GM23338 (cell line): ENCODE data around the gene ENPP4. TPM values are rescaled to one million over a fixed set of nuclear protein-coding genes. Genes with fewer than 3 reads are reported as not detected.

Experiments
- ATAC-seq: fragments of 200-7000 bp; cut with Tn5 transposase; 3 replicates; pipeline ENCODE4 v1.9.1; 2020
- DNase-seq: peaks from one replicate; pipeline ENCODE4 v3.0.0-alpha.2; 2015; ENCODE audit warnings: low spot score
- H2AFZ ChIP-seq: fragments of 200-600 bp; sonication (generic); 2 replicates; pipeline ENCODE4 v1.8.0; 2016; ENCODE audit warnings: antibody characterized with exemption, mild to moderate bottlenecking, moderate library complexity
- H3F3A ChIP-seq: fragments of 200-600 bp; sonication (generic); replicated peaks from 2 replicates; pipeline ENCODE4 v1.8.0; 2017; ENCODE audit warnings: antibody characterized with exemption, mixed run types, low read depth
- H3K27ac ChIP-seq: fragments of 200-600 bp; sonication (generic); 2 replicates; pipeline ENCODE4 v1.6.1; 2016; ENCODE audit warnings: low read depth
- H3K27me3 ChIP-seq: fragments of 200-600 bp; sonication (generic); 2 replicates; pipeline ENCODE4 v1.8.0; 2016; ENCODE audit warnings: mild to moderate bottlenecking, mixed run types, moderate library complexity; ENCODE audit not compliant: insufficient read depth
- H3K36me3 ChIP-seq: fragments of 200-600 bp; sonication (generic); 2 replicates; pipeline ENCODE4 v1.8.0; 2016; ENCODE audit warnings: mild to moderate bottlenecking; ENCODE audit not compliant: insufficient read depth
- H3K4me1 ChIP-seq: fragments of 200-600 bp; sonication (generic); 2 replicates; pipeline ENCODE4 v1.8.0; 2016; ENCODE audit warnings: mild to moderate bottlenecking, moderate library complexity; ENCODE audit not compliant: insufficient read depth
- H3K4me2 ChIP-seq: fragments of 200-600 bp; sonication (generic); 2 replicates; pipeline ENCODE4 v1.7.1; 2017; ENCODE audit warnings: mixed run types
- H3K4me3 ChIP-seq: fragments of 200-600 bp; sonication (generic); 2 replicates; pipeline ENCODE4 v1.6.1; 2016; ENCODE audit warnings: mixed run types
- H3K79me2 ChIP-seq: fragments of 200-600 bp; sonication (generic); replicated peaks from 2 replicates; pipeline ENCODE4 v1.8.0; 2017; ENCODE audit warnings: mild to moderate bottlenecking; ENCODE audit not compliant: insufficient read depth
- H3K9me2 ChIP-seq: fragments of 200-600 bp; sonication (generic); 2 replicates; pipeline ENCODE4 v1.8.0; 2017; ENCODE audit not compliant: insufficient read depth
- H4K20me1 ChIP-seq: fragments of 200-600 bp; sonication (generic); replicated peaks from 2 replicates; pipeline ENCODE4 v1.8.0; 2017; ENCODE audit warnings: mild to moderate bottlenecking; ENCODE audit not compliant: insufficient read depth
- H3K27ac Mint-ChIP-seq: 2 replicates; pipeline ENCODE4 v1.8.0; 2020; ENCODE audit warnings: inconsistent platforms, mild to moderate bottlenecking, moderate library complexity, mixed read lengths
- H3K27me3 Mint-ChIP-seq: 3 replicates; pipeline ENCODE4 v1.8.0; 2022; ENCODE audit warnings: low read depth, mild to moderate bottlenecking, moderate library complexity, mixed read lengths, inconsistent platforms; ENCODE audit not compliant: insufficient read depth, poor library complexity
- H3K36me3 Mint-ChIP-seq: 3 replicates; pipeline ENCODE4 v1.8.0; 2021; ENCODE audit warnings: low read depth, mild to moderate bottlenecking, inconsistent platforms, moderate library complexity, mixed read lengths
- H3K4me1 Mint-ChIP-seq: 3 replicates; pipeline ENCODE4 v1.8.0; 2020; ENCODE audit warnings: mild to moderate bottlenecking, inconsistent platforms, mixed read lengths
- H3K4me3 Mint-ChIP-seq: 3 replicates; pipeline ENCODE4 v1.8.0; 2021; ENCODE audit warnings: moderate library complexity, mild to moderate bottlenecking, inconsistent platforms, mixed read lengths
- H3K9me3 Mint-ChIP-seq: 3 replicates; pipeline ENCODE4 v1.8.0; 2020; ENCODE audit warnings: moderate library complexity, mild to moderate bottlenecking, inconsistent platforms, mixed read lengths
- CREB1 ChIP-seq: fragments of 250-450 bp; sonication (Bioruptor Pico); IDR thresholded peaks from 2 replicates; pipeline ENCODE4 v1.5.0; 2020; ENCODE audit warnings: low read depth, mild to moderate bottlenecking, moderate library complexity
- CTCF ChIP-seq, 2 experiments: fragments of 200-600 bp in 1 of 2; sonication (generic) in 1 of 2; conservative IDR thresholded peaks; 2 replicates each; pipeline versions ENCODE4 v1.5.1 to v1.6.1; 2016 to 2017; ENCODE audit warnings: antibody characterized with exemption in 2 of 2, low read depth in 2 of 2, mild to moderate bottlenecking in 2 of 2, moderate library complexity in 1 of 2
- EZH2 ChIP-seq: fragments of 200-600 bp; sonication (generic); IDR thresholded peaks from one replicate; pipeline ENCODE4 v1.8.0; 2017; ENCODE audit warnings: antibody characterized with exemption, mild to moderate bottlenecking, low read depth; ENCODE audit not compliant: unreplicated experiment
- EZH2phosphoT487 ChIP-seq: fragments of 200-600 bp; sonication (generic); IDR thresholded peaks from one replicate; pipeline ENCODE4 v1.8.1; 2018; ENCODE audit warnings: antibody characterized with exemption; ENCODE audit not compliant: unreplicated experiment
- JUNB ChIP-seq: IDR thresholded peaks from one replicate; pipeline ENCODE4 v1.6.1; 2016; ENCODE audit warnings: antibody characterized with exemption; ENCODE audit not compliant: unreplicated experiment
- NANOG ChIP-seq: IDR thresholded peaks from 2 replicates; pipeline ENCODE4 v1.6.1; 2016; ENCODE audit warnings: antibody characterized with exemption, borderline replicate concordance
- POLR2AphosphoS5 ChIP-seq: IDR thresholded peaks from 2 replicates; pipeline ENCODE4 v1.6.1; 2016; ENCODE audit warnings: antibody characterized with exemption, low read depth
- STAT1 ChIP-seq: IDR thresholded peaks from one replicate; pipeline ENCODE4 v1.6.1; 2016; ENCODE audit warnings: antibody characterized with exemption; ENCODE audit not compliant: unreplicated experiment
- ZNF114 ChIP-seq: fragments of 250-450 bp; sonication (Bioruptor Pico); IDR thresholded peaks from 2 replicates; pipeline ENCODE4 v1.5.0; 2020; ENCODE audit warnings: mild to moderate bottlenecking, moderate library complexity
- ZNF331 ChIP-seq: fragments of 250-450 bp; sonication (Bioruptor Pico); IDR thresholded peaks from 2 replicates; pipeline ENCODE4 v1.5.0; 2020; ENCODE audit warnings: low read depth, mild to moderate bottlenecking, moderate library complexity
- ZNF462 ChIP-seq: fragments of 250-450 bp; sonication (Bioruptor Pico); IDR thresholded peaks from 2 replicates; pipeline ENCODE4 v1.5.0; 2020; ENCODE audit warnings: mild to moderate bottlenecking, moderate library complexity
- polyA plus RNA-seq: library from polyadenylated mRNA; unstranded; fragments of >200 nt; fragmentation: Nextera tagmentation; extraction: Ambion mirVana; gene quantifications from 2 replicates; pipeline ENCODE4 v1.2.1, GENCODE V29; 2016
- total RNA-seq: library from RNA; depleted of rRNA; stranded (reverse); fragments of >200 nt; shearing (Covaris generic); gene quantifications from 2 replicates; pipeline ENCODE4 v1.2.3, GENCODE V29; 2014
- TF ChIP-seq, protein P1 (sequence below): IDR thresholded peaks from one replicate; pipeline ENCODE4 v1.6.1; 2018; ENCODE audit warnings: antibody characterized with exemption; ENCODE audit not compliant: unreplicated experiment
- TF ChIP-seq, protein P2 (sequence below): IDR thresholded peaks from 2 replicates; pipeline ENCODE4 v1.6.1; 2016; ENCODE audit warnings: antibody characterized with exemption

The ENPP4 gene
- total and polyA plus RNA-seq, 2 experiments from 2014 or later = 2.2 to 4.4 TPM

GRCh38 chr6:46118157-46118556 is 11.6 kb upstream of the ENPP4 start:
- H3K27me3 ChIP-seq = no peaks in the 10 kb centered on the region
- H3K27ac Mint-ChIP-seq = no peak overlapping the region
- no peak for ATAC-seq
- H3K36me3 ChIP-seq = no peaks in the 10 kb centered on the region
- no peak overlapping the region for H3K4me3 ChIP-seq
- no peak for DNase-seq
- H3K27ac ChIP-seq = no peak overlapping the region
- peaks cover 3% of the 10 kb centered on the region for H3K27me3 Mint-ChIP-seq
- H2AFZ ChIP-seq = no peak overlapping the region
- H3K4me3 Mint-ChIP-seq = no peak overlapping the region
- no peaks in the 10 kb centered on the region for H3F3A ChIP-seq
- peaks cover 7% of the 10 kb centered on the region for H3K4me1 Mint-ChIP-seq
- H3K9me3 Mint-ChIP-seq = peaks cover 28% of the 10 kb centered on the region
- no peak overlapping the region for H3K4me2 ChIP-seq
- peaks cover 24% of the 10 kb centered on the region for H3K36me3 Mint-ChIP-seq
- no peaks in the 10 kb centered on the region for H3K79me2 ChIP-seq
- TF ChIP-seq EZH2 (no peak), NANOG (no peak), STAT1 (no peak), CREB1 (no peak), ZNF114 (CRISPR knock-in tag) (no peak), ZNF462 (no peak), CTCF (conservative IDR thresholded peaks at IDR 0.05; ENCODE audit: low read depth in 2 of 2) (no peak), JUNB (no peak), ZNF331 (CRISPR knock-in tag) (no peak), POLR2AphosphoS5 (no peak), EZH2phosphoT487 (no peak)
- TF ChIP-seq, protein P1, sequence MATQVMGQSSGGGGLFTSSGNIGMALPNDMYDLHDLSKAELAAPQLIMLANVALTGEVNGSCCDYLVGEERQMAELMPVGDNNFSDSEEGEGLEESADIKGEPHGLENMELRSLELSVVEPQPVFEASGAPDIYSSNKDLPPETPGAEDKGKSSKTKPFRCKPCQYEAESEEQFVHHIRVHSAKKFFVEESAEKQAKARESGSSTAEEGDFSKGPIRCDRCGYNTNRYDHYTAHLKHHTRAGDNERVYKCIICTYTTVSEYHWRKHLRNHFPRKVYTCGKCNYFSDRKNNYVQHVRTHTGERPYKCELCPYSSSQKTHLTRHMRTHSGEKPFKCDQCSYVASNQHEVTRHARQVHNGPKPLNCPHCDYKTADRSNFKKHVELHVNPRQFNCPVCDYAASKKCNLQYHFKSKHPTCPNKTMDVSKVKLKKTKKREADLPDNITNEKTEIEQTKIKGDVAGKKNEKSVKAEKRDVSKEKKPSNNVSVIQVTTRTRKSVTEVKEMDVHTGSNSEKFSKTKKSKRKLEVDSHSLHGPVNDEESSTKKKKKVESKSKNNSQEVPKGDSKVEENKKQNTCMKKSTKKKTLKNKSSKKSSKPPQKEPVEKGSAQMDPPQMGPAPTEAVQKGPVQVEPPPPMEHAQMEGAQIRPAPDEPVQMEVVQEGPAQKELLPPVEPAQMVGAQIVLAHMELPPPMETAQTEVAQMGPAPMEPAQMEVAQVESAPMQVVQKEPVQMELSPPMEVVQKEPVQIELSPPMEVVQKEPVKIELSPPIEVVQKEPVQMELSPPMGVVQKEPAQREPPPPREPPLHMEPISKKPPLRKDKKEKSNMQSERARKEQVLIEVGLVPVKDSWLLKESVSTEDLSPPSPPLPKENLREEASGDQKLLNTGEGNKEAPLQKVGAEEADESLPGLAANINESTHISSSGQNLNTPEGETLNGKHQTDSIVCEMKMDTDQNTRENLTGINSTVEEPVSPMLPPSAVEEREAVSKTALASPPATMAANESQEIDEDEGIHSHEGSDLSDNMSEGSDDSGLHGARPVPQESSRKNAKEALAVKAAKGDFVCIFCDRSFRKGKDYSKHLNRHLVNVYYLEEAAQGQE = no peak
- TF ChIP-seq, protein P2, sequence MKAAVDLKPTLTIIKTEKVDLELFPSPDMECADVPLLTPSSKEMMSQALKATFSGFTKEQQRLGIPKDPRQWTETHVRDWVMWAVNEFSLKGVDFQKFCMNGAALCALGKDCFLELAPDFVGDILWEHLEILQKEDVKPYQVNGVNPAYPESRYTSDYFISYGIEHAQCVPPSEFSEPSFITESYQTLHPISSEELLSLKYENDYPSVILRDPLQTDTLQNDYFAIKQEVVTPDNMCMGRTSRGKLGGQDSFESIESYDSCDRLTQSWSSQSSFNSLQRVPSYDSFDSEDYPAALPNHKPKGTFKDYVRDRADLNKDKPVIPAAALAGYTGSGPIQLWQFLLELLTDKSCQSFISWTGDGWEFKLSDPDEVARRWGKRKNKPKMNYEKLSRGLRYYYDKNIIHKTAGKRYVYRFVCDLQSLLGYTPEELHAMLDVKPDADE = no peak
- H3K4me1 ChIP-seq = peaks cover 6% of the 10 kb centered on the region; the same call in 1 of the 2 replicates
- no peaks in the 10 kb centered on the region for H4K20me1 ChIP-seq
- no peaks in the 10 kb centered on the region for H3K9me2 ChIP-seq
